SK-N-SH (cell line): Measurements from ENCODE around the gene SLC6A17. TPM values are rescaled to one million over a fixed set of nuclear protein-coding genes. Genes with fewer than 3 reads are reported as not detected.

Source experiments
- CTCF ChIA-PET: fragments of 300-600, 350-600 bp; formaldehyde crosslinking; extraction: SDS; loops from one replicate; lab custom pipeline; 2021; lab: Yijun Ruan, JAX
- POLR2A ChIA-PET: fragments of 350-600 bp; sonication (Branson Sonifier 250); formaldehyde crosslinking; extraction: SDS; loops from one replicate; lab custom pipeline; 2020; ENCODE audit warnings: antibody characterized with exemption, inconsistent platforms; lab: Yijun Ruan, JAX
- DNase-seq: peaks from one replicate; pipeline ENCODE4 v3.0.0; 2012
- H2AFZ ChIP-seq: fragments of 200-600 bp; sonication (generic); 2 replicates; pipeline ENCODE4 v1.8.1; 2016; ENCODE audit warnings: antibody characterized with exemption, mild to moderate bottlenecking, low read depth
- H3F3A ChIP-seq: fragments of 200-600 bp; sonication (generic); replicated peaks from 2 replicates; pipeline ENCODE3; 2016; ENCODE audit warnings: antibody characterized with exemption, mild to moderate bottlenecking; ENCODE audit not compliant: insufficient read depth
- H3K27ac ChIP-seq, 2 experiments: fragments of 200-500 bp in 1 of 2; fragments of 200-600 bp in 1 of 2; sonication (Bioruptor generic) in 1 of 2; sonication (generic), shearing (Covaris generic) in 1 of 2; 2 replicates each; pipeline versions ENCODE4 v1.5.1 to v1.6.1; 2014 to 2016; ENCODE audit warnings: low read depth in 2 of 2, inconsistent platforms in 1 of 2, low read length in 1 of 2, mild to moderate bottlenecking in 1 of 2, mixed read lengths in 1 of 2
- H3K27me3 ChIP-seq: fragments of 200-600 bp; sonication (generic), shearing (Covaris generic); 2 replicates; pipeline ENCODE4 v1.6.1; 2016; ENCODE audit warnings: mixed run types; ENCODE audit not compliant: insufficient read depth
- H3K36me3 ChIP-seq, 2 experiments: fragments of 200-500 bp in 1 of 2; fragments of 200-600 bp in 1 of 2; sonication (Bioruptor generic) in 1 of 2; sonication (generic) in 1 of 2; replicated peaks in 1 of 2; 2 replicates each; pipeline versions ENCODE3 to v1.5.1; 2014 to 2016; ENCODE audit warnings: low read length in 1 of 2, mild to moderate bottlenecking in 1 of 2; ENCODE audit not compliant: insufficient read depth in 2 of 2, control insufficient read depth in 1 of 2
- H3K4me1 ChIP-seq, 2 experiments: fragments of 200-500 bp in 1 of 2; fragments of 200-600 bp in 1 of 2; sonication (Bioruptor generic) in 1 of 2; sonication (generic), shearing (Covaris generic) in 1 of 2; 2 replicates each; pipeline versions ENCODE4 v1.5.1 to v1.6.1; 2014 to 2016; ENCODE audit warnings: low read depth in 1 of 2, low read length in 1 of 2, mixed run types in 1 of 2; ENCODE audit not compliant: insufficient read depth in 2 of 2, control insufficient read depth in 1 of 2
- H3K4me2 ChIP-seq: fragments of 200-600 bp; sonication (generic), shearing (Covaris generic); 2 replicates; pipeline ENCODE4 v1.6.1; 2017; ENCODE audit warnings: mixed run types
- H3K4me3 ChIP-seq, 2 experiments: fragments of 200-500 bp in 1 of 2; fragments of 200-600 bp in 1 of 2; sonication (Bioruptor generic) in 1 of 2; sonication (generic), shearing (Covaris generic) in 1 of 2; 2 replicates each; pipeline versions ENCODE4 v1.5.1 to v1.8.1; 2014 to 2016; ENCODE audit warnings: low read depth in 2 of 2, inconsistent platforms in 1 of 2, low read length in 1 of 2, mild to moderate bottlenecking in 1 of 2, mixed read lengths in 1 of 2, moderate library complexity in 1 of 2
- H3K79me2 ChIP-seq: fragments of 200-600 bp; sonication (generic); 2 replicates; pipeline ENCODE4 v1.8.1; 2017; ENCODE audit warnings: mild to moderate bottlenecking; ENCODE audit not compliant: insufficient read depth
- H3K9ac ChIP-seq: fragments of 200-600 bp; sonication (generic); 2 replicates; pipeline ENCODE4 v1.6.1; 2017; ENCODE audit warnings: mixed run types
- H3K9me2 ChIP-seq: fragments of 200-600 bp; sonication (generic); 2 replicates; pipeline ENCODE4 v1.6.1; 2017; ENCODE audit warnings: mixed run types
- H3K9me3 ChIP-seq: fragments of 200-600 bp; sonication (generic); 2 replicates; pipeline ENCODE4 v1.6.1; 2017; ENCODE audit warnings: mixed run types, mild to moderate bottlenecking, moderate library complexity
- H4K20me1 ChIP-seq: fragments of 200-600 bp; sonication (generic); 2 replicates; pipeline ENCODE4 v1.6.1; 2017; ENCODE audit warnings: mild to moderate bottlenecking, mixed run types; ENCODE audit not compliant: insufficient read depth
- ELF1 ChIP-seq: IDR thresholded peaks from 2 replicates; pipeline ENCODE4 v1.4.0; 2012
- EP300 ChIP-seq, 2 experiments: IDR thresholded peaks; 2 replicates each; pipeline versions ENCODE4 v1.4.0 to v1.6.1; 2012; ENCODE audit warnings: borderline replicate concordance in 1 of 2, low read depth in 1 of 2, low read length in 1 of 2
- FOXM1 ChIP-seq: IDR thresholded peaks from 2 replicates; pipeline ENCODE4 v1.4.0; 2012; ENCODE audit warnings: low read depth, mild to moderate bottlenecking
- GATA2 ChIP-seq: sonication (generic); formaldehyde crosslinking; IDR thresholded peaks from 2 replicates; pipeline ENCODE4 v1.5.0; 2020; ENCODE audit warnings: mild to moderate bottlenecking, missing genetic modification reagents
- JUND ChIP-seq: IDR thresholded peaks from 2 replicates; pipeline ENCODE4 v1.4.0; 2012
- MEF2A ChIP-seq: IDR thresholded peaks from 2 replicates; pipeline ENCODE4 v1.4.0; 2012; ENCODE audit warnings: low read depth, borderline replicate concordance
- MXI1 ChIP-seq: IDR thresholded peaks from 2 replicates; pipeline ENCODE4 v1.6.1; 2012; ENCODE audit warnings: mild to moderate bottlenecking, low read depth, low read length, improper control_type of control experiment
- NFIC ChIP-seq: IDR thresholded peaks from 2 replicates; pipeline ENCODE4 v1.4.0; 2012; ENCODE audit warnings: borderline replicate concordance
- POLR2AphosphoS5 ChIP-seq: IDR thresholded peaks from 2 replicates; pipeline ENCODE4 v1.6.1; 2012; ENCODE audit warnings: low read depth, low read length
- RAD21 ChIP-seq: IDR thresholded peaks from 2 replicates; pipeline ENCODE4 v1.6.1; 2012; ENCODE audit warnings: mild to moderate bottlenecking, low read length
- RCOR1 ChIP-seq: fragments of 150-350 bp; IDR thresholded peaks from 2 replicates; pipeline ENCODE4 v1.6.1; 2017; ENCODE audit warnings: antibody characterized with exemption, low read length
- SIN3A ChIP-seq: IDR thresholded peaks from 2 replicates; pipeline ENCODE4 v1.6.1; 2012; ENCODE audit warnings: low read depth, mild to moderate bottlenecking, low read length, moderate library complexity, borderline replicate concordance
- TAF1 ChIP-seq: IDR thresholded peaks from 2 replicates; pipeline ENCODE4 v1.6.1; 2012; ENCODE audit warnings: low read depth, mild to moderate bottlenecking, low read length, moderate library complexity, borderline replicate concordance
- TCF12 ChIP-seq: IDR thresholded peaks from 2 replicates; pipeline ENCODE4 v1.4.0; 2012
- WGBS: methylation state at CpG from one replicate; pipeline ENCODE4 v1.1.6; 2017; ENCODE audit warnings: low lambda C conversion rate; 5-methylcytosine and 5-hydroxymethylcytosine counted together
- polyA plus RNA-seq, 3 experiments: library from polyadenylated mRNA; depleted of rRNA; stranded (reverse); fragments of >200 nt; gene quantifications; 2 replicates each; pipeline ENCODE4 v1.2.3, GENCODE V29; 2012
- TF ChIP-seq, protein P1 (sequence below): IDR thresholded peaks from 2 replicates; pipeline ENCODE4 v1.4.0; 2012; ENCODE audit warnings: low read depth, borderline replicate concordance
- TF ChIP-seq, protein P2 (sequence below): IDR thresholded peaks from 2 replicates; pipeline ENCODE4 v1.6.1; 2012; ENCODE audit warnings: mild to moderate bottlenecking, low read depth, low read length, moderate library complexity
- TF ChIP-seq, protein P3 (sequence below): IDR thresholded peaks from 2 replicates; pipeline ENCODE4 v1.4.0; 2012; ENCODE audit warnings: low read depth, borderline replicate concordance
- TF ChIP-seq, protein P4 (sequence below): IDR thresholded peaks from 2 replicates; pipeline ENCODE4; 2012
- TF ChIP-seq, protein P5 (sequence below): IDR thresholded peaks from 2 replicates; pipeline ENCODE4 v1.4.0; 2012; ENCODE audit warnings: low read depth

SLC6A17 gene
- polyA plus RNA-seq, 1 of the 3 experiments (the other 2 are of a cell fraction): 0.67 TPM

DNA sequence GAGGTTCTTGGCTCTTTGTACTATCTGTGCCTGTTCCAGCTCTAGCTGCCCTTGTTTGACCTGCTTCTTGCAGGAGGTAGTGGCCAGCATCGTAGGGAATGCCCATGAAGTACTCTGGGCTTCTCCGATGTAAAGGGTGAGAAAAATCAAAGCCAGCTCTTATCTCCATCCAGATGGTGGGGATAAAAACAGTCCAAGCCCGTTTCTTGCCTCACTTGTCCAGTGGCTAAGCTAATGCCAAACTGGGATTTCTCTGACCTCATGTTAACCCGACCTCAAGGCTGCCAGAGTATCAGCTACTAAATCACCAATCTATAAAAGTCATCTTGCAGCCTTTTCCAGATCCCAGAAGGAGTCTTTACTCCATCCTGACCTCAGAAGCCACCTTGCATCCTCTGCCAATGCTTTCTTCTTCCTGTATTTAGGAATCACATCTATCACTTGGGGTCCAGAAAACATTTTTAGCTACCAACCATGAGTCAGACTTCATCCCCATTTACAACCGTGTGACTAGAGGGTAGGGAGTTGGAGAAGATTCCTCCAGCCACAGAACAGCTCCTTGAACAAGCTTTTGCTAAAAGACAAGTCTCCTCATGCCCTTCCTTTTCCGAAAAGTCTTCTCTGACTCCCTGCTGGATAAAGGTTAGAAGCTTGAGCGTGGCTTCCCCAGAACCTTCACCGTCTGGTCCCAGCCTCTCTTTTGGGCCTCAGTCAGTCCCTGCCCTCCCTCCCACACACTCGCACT lies 95.8 kb downstream of the SLC6A17 start:
- no peak overlapping the region for H3K4me3 ChIP-seq
- no peak for DNase-seq

More for the DNA sequence above, 95.8 kb downstream of the SLC6A17 start:
- Histone ChIP-seq H3K4me1 (peaks cover 0 to 23% of the 10 kb centered on the region in 2 experiments; a peak in 1 of 4 replicates), H3K27me3 (no peaks in the 10 kb centered on the region), H3K9ac (no peak overlapping the region), H3F3A (no peaks in the 10 kb centered on the region), H2AFZ (no peak overlapping the region), H3K79me2 (no peaks in the 10 kb centered on the region), H3K36me3 (no peaks in the 10 kb centered on the region), H3K27ac (no peak overlapping the region), H3K4me2 (no peak overlapping the region), H4K20me1 (no peaks in the 10 kb centered on the region), H3K9me3 (no peaks in the 10 kb centered on the region), H3K9me2 (no peaks in the 10 kb centered on the region)
- CTCF ChIA-PET: interaction anchor here (1.0 to 4.4 kb wide), 9 partner anchors 10 to 250 kb away, joined by 3 to 19 read pairs (median 5); no protein-coding TSS in a partner anchor
- TF ChIP-seq, protein P1, sequence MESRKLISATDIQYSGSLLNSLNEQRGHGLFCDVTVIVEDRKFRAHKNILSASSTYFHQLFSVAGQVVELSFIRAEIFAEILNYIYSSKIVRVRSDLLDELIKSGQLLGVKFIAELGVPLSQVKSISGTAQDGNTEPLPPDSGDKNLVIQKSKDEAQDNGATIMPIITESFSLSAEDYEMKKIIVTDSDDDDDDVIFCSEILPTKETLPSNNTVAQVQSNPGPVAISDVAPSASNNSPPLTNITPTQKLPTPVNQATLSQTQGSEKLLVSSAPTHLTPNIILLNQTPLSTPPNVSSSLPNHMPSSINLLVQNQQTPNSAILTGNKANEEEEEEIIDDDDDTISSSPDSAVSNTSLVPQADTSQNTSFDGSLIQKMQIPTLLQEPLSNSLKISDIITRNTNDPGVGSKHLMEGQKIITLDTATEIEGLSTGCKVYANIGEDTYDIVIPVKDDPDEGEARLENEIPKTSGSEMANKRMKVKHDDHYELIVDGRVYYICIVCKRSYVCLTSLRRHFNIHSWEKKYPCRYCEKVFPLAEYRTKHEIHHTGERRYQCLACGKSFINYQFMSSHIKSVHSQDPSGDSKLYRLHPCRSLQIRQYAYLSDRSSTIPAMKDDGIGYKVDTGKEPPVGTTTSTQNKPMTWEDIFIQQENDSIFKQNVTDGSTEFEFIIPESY: no peak
- TF ChIP-seq TCF12 (no peak), JUND (no peak), EP300 (IDR thresholded peaks at IDR 0.05; ENCODE audit: borderline replicate concordance in 1 of 2, low read depth in 1 of 2, low read length in 1 of 2) (no peak), ELF1 (no peak), POLR2AphosphoS5 (no peak), GATA2 (CRISPR knock-in tag) (no peak), RCOR1 (no peak), TAF1 (no peak), MEF2A (no peak), FOXM1 (no peak), MXI1 (no peak), NFIC (no peak), SIN3A (no peak), RAD21 (no peak)
- TF ChIP-seq, protein P2, sequence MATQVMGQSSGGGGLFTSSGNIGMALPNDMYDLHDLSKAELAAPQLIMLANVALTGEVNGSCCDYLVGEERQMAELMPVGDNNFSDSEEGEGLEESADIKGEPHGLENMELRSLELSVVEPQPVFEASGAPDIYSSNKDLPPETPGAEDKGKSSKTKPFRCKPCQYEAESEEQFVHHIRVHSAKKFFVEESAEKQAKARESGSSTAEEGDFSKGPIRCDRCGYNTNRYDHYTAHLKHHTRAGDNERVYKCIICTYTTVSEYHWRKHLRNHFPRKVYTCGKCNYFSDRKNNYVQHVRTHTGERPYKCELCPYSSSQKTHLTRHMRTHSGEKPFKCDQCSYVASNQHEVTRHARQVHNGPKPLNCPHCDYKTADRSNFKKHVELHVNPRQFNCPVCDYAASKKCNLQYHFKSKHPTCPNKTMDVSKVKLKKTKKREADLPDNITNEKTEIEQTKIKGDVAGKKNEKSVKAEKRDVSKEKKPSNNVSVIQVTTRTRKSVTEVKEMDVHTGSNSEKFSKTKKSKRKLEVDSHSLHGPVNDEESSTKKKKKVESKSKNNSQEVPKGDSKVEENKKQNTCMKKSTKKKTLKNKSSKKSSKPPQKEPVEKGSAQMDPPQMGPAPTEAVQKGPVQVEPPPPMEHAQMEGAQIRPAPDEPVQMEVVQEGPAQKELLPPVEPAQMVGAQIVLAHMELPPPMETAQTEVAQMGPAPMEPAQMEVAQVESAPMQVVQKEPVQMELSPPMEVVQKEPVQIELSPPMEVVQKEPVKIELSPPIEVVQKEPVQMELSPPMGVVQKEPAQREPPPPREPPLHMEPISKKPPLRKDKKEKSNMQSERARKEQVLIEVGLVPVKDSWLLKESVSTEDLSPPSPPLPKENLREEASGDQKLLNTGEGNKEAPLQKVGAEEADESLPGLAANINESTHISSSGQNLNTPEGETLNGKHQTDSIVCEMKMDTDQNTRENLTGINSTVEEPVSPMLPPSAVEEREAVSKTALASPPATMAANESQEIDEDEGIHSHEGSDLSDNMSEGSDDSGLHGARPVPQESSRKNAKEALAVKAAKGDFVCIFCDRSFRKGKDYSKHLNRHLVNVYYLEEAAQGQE: no peak
- TF ChIP-seq, protein P3, sequence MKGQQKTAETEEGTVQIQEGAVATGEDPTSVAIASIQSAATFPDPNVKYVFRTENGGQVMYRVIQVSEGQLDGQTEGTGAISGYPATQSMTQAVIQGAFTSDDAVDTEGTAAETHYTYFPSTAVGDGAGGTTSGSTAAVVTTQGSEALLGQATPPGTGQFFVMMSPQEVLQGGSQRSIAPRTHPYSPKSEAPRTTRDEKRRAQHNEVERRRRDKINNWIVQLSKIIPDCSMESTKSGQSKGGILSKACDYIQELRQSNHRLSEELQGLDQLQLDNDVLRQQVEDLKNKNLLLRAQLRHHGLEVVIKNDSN: no peak
- TF ChIP-seq, protein P4, sequence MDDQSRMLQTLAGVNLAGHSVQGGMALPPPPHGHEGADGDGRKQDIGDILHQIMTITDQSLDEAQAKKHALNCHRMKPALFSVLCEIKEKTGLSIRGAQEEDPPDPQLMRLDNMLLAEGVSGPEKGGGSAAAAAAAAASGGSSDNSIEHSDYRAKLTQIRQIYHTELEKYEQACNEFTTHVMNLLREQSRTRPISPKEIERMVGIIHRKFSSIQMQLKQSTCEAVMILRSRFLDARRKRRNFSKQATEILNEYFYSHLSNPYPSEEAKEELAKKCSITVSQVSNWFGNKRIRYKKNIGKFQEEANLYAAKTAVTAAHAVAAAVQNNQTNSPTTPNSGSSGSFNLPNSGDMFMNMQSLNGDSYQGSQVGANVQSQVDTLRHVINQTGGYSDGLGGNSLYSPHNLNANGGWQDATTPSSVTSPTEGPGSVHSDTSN: no peak
- TF ChIP-seq, protein P5, sequence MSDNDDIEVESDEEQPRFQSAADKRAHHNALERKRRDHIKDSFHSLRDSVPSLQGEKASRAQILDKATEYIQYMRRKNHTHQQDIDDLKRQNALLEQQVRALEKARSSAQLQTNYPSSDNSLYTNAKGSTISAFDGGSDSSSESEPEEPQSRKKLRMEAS: no peak
- POLR2A ChIA-PET: no interaction called here
- WGBS: 52% methylated on average over 9 of the region's 9 CpGs
